ENCODE data around the gene EXOC6B. TPM values are rescaled to one million over a fixed set of nuclear protein-coding genes. Genes with fewer than 3 reads are reported as not detected.

Gene EXOC6B
- total RNA-seq, 1 experiment from 2014 or later, result 39.5 TPM

DNA sequence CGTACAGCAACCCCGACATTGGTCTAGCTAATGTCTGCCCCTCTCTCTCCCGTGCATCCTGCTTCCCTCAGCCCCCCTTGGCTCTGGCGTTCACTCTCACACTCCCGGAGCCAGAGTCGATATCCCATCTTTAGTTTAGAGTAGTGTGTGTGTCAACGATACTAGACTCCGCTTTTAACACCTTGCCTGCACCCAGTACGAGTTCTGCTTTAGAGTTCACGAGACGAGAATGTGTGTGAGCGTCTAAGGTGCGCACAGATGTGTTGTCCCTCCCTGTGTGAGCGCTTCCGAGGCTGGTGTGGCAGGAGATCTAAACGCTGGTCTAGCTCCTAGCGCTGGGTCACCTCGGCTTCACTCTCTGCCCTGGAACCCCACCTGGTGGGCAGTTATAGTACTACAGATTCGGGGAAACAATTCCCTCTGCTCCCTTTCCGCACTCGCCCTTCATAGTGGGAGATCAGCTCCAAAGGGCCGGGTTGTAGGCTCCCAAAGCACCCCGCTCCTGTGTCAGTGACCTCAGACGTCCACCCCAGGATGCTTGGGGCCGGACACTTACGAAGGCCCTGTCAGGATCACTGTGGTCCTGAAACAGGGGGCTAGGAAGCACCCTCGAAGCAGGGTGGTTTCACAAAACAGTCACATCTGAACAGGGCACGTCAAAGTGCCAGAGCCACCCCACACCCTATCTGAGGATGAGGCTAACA is 675.5 kb downstream of the EXOC6B start:
- in situ Hi-C loops (cut with HindIII; ENCODE audit: low sequenced_read_pairs), result no loop called here
- peak; percentile 90 for DNase-seq (ENCODE audit: low spot score)

DNA sequence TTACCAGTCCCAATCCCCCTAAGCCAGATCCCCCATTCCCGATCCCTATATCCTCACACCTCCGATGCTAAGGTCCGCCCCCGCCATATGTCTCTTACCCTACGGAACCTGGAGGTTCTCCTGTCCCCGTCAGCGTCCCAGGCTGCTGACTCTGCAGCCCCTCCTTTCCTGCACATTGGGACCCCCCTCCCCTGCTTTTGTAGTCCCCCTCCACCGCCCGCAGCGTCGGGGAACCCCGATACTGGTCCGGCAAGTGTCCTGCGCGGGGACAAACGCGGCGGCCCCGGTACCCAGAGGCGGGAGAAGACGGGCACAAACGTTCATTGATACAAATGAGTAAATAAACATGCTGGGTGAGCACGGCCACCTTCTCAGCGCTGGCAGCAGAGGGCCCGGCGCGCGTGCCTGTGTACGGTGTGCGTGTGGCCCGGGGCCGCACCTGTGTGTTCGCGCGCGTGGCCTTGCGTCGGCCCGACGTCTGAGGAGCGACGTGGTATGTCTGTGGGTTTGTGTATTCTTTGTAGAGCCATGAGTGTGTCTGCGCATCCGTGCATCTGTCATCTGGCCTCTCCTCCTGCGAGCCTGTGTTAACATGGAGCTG is 676.2 kb downstream of the EXOC6B start:
- in situ Hi-C loops (cut with HindIII; ENCODE audit: low sequenced_read_pairs), result no loop called here
- DNase-seq (ENCODE audit: low spot score), result no peak

GRCh38 chr2:72148837-72149555 is 676.8 kb downstream of the EXOC6B start:
- peak; percentile 57 for DNase-seq (ENCODE audit: low spot score)
- in situ Hi-C loops (cut with HindIII; ENCODE audit: low sequenced_read_pairs), result no loop called here

- no peak for DNase-seq (ENCODE audit: low spot score)
- in situ Hi-C loops (cut with HindIII; ENCODE audit: low sequenced_read_pairs), result no loop called here
Observed at GRCh38 chr2:72148003-72148836, 677.6 kb downstream of the EXOC6B start.

DNA sequence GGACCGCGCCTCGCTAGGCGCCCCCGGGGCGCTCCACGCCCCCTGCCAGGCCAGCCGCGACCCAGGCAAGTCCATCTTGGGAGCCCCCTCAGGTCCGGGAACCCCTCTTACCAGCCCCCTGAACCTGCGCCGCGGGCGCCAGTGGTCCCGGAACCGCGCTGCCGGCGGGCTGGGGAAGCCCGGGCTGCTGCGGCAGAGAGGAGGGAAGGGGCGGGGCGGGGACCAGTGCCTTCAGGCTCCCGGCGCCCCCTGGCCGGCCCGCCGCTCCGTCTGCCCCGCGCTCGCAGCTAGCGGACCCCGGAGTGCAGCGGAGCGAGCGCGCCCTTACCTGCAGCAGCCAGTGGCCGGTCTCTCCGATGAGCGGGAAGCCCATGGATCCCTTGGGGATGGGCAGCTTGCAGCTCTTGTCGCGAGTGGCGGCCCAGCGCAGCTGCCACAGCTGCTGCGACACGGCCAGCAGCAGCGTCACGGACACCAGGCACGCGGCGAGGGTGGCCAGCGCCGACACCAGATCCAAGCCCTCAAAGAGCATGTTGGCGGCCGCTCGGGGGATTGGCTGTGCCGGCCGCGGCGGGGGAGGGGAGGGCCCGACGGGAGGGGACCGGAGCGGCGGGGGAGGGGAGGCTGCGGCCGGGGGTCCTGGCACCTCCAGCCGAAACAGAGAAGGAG is 678.4 kb downstream of the EXOC6B start, which contains the start of gene CYP26B1:
TSS of gene CYP26B1 (minus strand) at position 560 of the 669 bp plus-strand sequence. CDS start at position 532, 28 bp downstream.
- in situ Hi-C loops (cut with HindIII; ENCODE audit: low sequenced_read_pairs), result no loop called here
- DNase-seq (ENCODE audit: low spot score), result no peak

GRCh38 chr2:72146347-72147302 is 679.2 kb downstream of the EXOC6B start:
- peak; percentile 62 for DNase-seq (ENCODE audit: low spot score)
- in situ Hi-C loops (cut with HindIII; ENCODE audit: low sequenced_read_pairs), result no loop called here

GRCh38 chr2:72145658-72146329 is 680.0 kb downstream of the EXOC6B start:
- in situ Hi-C loops (cut with HindIII; ENCODE audit: low sequenced_read_pairs), result no loop called here
- no peak for DNase-seq (ENCODE audit: low spot score)

DNA sequence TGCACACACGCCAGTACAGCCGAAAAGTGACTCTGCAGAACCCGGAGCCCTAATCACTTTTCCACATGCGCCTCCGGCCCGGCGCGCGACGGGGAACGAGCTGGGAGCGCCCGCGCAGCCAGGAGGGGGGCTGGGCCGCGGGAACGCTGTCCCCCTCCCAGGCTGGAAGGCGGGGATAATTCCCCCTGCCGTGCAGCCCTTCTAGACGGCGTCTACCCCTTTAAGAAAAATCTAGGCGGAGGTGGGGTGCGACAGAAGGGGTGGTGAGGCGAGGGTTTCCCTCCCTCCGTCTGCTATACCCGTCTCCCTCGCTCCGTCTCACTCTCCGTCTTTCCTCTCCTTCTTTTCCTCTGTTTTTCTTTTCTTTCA is 680.6 kb downstream of the EXOC6B start:
- peak; percentile 74 for DNase-seq (ENCODE audit: low spot score)

GRCh38 chr2:72144632-72145288 is 681.1 kb downstream of the EXOC6B start:
- in situ Hi-C loops (cut with HindIII; ENCODE audit: low sequenced_read_pairs), result no loop called here
- DNase-seq (ENCODE audit: low spot score), result peak; percentile 63

More for the DNA sequence above, 680.6 kb downstream of the EXOC6B start:
- in situ Hi-C loops (cut with HindIII; ENCODE audit: low sequenced_read_pairs), result no loop called here

GRCh38 chr2:72144274-72144631 is 681.6 kb downstream of the EXOC6B start:
- in situ Hi-C loops (cut with HindIII; ENCODE audit: low sequenced_read_pairs), result no loop called here
- DNase-seq (ENCODE audit: low spot score), result no peak

DNA sequence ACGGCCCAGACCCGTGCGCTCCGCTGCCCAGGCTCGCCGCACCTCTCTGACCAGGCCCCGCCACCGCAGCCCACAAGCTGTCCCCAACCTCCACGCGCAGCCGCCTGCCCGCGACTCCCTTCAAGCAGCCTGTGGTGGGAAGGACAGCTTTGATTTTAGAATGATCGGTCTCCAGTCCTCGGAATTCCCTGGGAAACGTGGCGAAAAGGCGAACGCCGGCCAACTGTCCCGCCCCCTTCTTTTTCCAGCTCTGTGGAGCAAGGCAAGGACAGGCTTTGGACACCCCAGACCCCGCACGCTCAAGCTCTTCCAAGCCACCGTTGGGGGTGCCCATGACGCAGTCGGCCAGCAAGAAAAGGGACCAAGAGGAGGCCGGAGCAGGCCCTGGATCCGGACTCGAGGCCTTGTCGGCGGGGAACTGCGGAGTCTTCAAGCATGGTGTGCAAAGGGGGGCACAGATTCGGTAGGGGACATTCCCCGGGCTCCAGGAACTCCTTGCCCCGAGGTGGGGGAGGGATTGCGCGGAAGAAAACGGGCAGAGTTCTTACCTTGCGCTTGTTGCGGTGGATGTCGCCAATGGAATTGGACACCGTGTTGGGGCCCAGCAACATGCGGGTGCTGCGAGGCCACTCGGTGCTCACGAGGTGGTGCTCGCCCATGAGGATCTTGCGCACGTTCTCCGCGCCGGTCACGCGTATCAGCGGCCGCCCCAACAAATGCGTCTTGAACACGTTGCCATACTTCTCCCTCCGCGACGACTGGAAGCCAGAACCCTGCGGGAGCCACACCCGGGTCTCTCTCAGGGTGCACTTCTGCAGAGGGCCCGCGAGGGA is 682.2 kb downstream of the EXOC6B start:
- in situ Hi-C loops (cut with HindIII; ENCODE audit: low sequenced_read_pairs), result no loop called here
- DNase-seq (ENCODE audit: low spot score), result peak; percentile 63

DNA sequence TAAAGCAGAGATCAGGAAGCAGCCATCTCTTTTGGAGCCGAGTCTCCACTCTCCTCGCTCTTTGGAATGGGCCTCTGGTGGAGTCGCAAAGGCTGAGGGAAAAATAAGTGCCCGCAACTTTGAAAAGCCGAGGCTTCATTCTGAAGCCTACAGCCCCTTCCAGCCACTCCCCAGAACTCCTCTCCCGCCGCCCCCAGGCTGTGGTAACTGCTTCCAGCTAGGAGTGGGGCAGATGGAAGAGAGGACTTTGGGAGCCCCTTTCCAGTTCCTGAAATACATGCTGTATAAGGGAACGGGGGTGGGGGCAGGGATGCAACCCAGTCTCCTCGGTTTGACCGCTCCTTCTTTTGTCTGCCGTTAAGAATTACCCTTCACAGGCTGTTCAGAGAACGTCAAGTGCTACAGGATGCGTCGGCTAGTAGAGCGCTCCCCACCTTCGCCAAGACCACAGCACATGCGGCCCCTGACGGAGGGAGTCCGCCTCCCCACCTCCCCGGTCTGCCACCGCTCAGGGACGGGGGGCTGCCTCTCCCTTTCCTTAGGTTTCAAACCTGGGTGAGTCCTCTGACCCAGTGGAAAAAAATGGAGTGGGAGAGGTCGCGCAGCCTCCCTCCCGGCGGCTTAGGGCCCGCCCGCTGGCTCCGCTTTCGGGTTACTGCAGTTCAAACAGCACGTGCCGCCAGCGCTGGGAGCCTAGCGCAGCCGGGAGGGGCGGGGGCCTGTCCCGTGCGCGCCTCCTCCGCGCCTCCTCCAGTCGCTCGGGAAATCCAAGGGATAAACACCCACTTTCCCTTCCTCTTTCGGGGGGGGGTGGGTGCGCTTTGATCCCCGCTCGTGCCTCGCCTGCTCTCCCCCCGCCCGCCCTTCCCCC is 683.0 kb downstream of the EXOC6B start:
- in situ Hi-C loops (cut with HindIII; ENCODE audit: low sequenced_read_pairs), result no loop called here
- DNase-seq (ENCODE audit: low spot score), result peak; percentile 58

- no peak for DNase-seq (ENCODE audit: low spot score)
- in situ Hi-C loops (cut with HindIII; ENCODE audit: low sequenced_read_pairs), result no loop called here
Observed at GRCh38 chr2:72141881-72142451, 683.9 kb downstream of the EXOC6B start.

DNA sequence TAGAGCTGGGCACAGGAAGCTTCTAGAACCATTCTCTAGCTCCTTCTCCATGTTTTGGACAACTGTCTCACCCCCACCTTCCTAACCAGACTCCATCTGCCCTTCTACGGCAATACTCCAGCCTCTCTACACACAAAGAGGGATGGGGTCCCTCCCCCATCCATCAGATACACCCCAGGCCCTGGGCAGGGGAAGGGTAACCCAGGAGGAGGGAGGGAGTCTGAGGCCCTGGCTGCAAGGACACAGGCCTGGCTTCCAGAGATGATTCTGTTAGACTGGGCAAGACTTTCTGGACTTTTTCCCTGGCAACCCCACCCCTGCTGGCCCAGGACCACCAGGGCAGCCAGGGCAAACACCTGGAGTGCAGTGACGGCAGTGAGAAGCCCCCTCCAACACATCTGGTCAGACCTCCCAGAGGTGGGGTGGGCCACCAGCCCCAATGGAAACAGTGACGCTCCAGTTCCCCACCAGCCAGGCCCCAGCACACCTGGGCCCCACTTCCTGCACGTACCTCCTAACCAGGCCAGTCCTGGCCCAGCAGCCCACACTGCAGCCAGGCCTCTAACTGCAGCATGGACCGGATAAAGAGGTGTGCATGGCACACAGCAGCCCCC is 684.7 kb downstream of the EXOC6B start:
- in situ Hi-C loops (cut with HindIII; ENCODE audit: low sequenced_read_pairs), result no loop called here
- no peak for DNase-seq (ENCODE audit: low spot score)

- DNase-seq (ENCODE audit: low spot score), result no peak
- in situ Hi-C loops (cut with HindIII; ENCODE audit: low sequenced_read_pairs), result no loop called here
Observed at GRCh38 chr2:72140621-72140960, 685.2 kb downstream of the EXOC6B start.

Measured in G401 (cell line).